ENCODE results near the gene FAM174C. TPM values are rescaled to one million over a fixed set of nuclear protein-coding genes. Genes with fewer than 3 reads are reported as not detected.
A peak's percentile ranks its signal among the peaks of the same experiment; 100 is the strongest.

The FAM174C gene
- total RNA-seq, 4 donors from 2014 or later = 44.3 to 72.5 (median 58.2) TPM

- WGBS = no CpG with 5 or more reads among the region's 12 CpGs
- peaks cover 6% of the 10 kb centered on the region for H3K36me3 ChIP-seq
- DNase-seq (ENCODE audit: low spot score in 2 of 2) = no peak
- TF ChIP-seq EP300 (IDR thresholded peaks at IDR 0.05) = no peak
- no peak for TF ChIP-seq POLR2A (IDR thresholded peaks at IDR 0.05)
- no peak overlapping the region for H3K4me3 ChIP-seq
- no peak overlapping the region for H3K27ac ChIP-seq
- peaks cover 60% of the 10 kb centered on the region for H3K27me3 ChIP-seq
- H3K9me3 ChIP-seq = no peaks in the 10 kb centered on the region
- peaks cover 8% of the 10 kb centered on the region for H3K4me1 ChIP-seq
Measured at GRCh38 chr19:1283917-1284292, 8.6 kb downstream of the FAM174C start.

DNA sequence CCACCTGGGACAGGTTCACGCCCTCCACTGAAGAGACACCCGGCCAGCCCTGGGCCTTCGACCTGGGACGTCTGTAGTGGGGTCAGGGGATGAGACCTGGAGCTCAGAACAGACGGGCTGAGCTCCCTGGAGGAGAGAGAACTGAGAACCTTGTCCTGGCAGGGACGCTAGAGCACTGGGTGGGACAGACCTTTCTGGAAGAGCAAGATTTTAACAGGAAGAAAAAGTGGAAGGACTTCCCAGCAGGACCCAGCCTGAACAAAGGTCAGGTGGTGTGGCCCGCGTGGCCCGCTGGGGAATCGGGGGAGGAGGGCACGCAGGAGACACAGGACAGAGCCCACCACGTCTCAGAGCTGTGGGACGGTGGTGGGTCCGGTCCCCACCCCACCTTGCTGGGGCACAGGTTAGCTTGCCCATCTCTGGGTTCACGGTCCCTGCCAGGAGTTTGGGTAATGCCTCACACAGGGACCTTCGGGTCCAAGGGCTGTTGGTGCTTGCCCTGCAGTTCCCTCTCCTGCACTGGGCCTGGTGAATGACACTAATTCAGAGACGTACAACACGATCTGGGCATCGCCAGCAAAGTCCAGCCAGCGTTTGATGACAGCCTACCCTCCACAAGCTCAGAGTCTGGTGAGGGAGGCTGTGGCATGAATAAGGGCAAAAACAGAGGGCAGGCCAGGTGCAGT, 9.1 kb downstream of the FAM174C start:
- Histone ChIP-seq H3K4me1 (peaks cover 8% of the 10 kb centered on the region), H3K36me3 (peaks cover 1% of the 10 kb centered on the region), H3K4me3 (no peak overlapping the region), H3K27me3 (peaks cover 65% of the 10 kb centered on the region), H3K9me3 (no peaks in the 10 kb centered on the region), H3K27ac (no peak overlapping the region)
- WGBS = 48% methylated on average over 9 of the region's 20 CpGs
- peak in 1 of 2 donors; percentile 51 for DNase-seq (ENCODE audit: low spot score in 2 of 2)
- TF ChIP-seq POLR2AphosphoS5 (IDR thresholded peaks at IDR 0.05) = no peak
- TF ChIP-seq EP300 (IDR thresholded peaks at IDR 0.05) = no peak
- TF ChIP-seq, protein P1, sequence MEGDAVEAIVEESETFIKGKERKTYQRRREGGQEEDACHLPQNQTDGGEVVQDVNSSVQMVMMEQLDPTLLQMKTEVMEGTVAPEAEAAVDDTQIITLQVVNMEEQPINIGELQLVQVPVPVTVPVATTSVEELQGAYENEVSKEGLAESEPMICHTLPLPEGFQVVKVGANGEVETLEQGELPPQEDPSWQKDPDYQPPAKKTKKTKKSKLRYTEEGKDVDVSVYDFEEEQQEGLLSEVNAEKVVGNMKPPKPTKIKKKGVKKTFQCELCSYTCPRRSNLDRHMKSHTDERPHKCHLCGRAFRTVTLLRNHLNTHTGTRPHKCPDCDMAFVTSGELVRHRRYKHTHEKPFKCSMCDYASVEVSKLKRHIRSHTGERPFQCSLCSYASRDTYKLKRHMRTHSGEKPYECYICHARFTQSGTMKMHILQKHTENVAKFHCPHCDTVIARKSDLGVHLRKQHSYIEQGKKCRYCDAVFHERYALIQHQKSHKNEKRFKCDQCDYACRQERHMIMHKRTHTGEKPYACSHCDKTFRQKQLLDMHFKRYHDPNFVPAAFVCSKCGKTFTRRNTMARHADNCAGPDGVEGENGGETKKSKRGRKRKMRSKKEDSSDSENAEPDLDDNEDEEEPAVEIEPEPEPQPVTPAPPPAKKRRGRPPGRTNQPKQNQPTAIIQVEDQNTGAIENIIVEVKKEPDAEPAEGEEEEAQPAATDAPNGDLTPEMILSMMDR (IDR thresholded peaks at IDR 0.05) = no peak
- no peak for TF ChIP-seq POLR2A (IDR thresholded peaks at IDR 0.05)

GRCh38 chr19:1284979-1285736, 9.8 kb downstream of the FAM174C start:
- H3K36me3 ChIP-seq = no peaks in the 10 kb centered on the region
- TF ChIP-seq EP300 (IDR thresholded peaks at IDR 0.05) (no peak), POLR2AphosphoS5 (IDR thresholded peaks at IDR 0.05) (no peak), POLR2A (IDR thresholded peaks at IDR 0.05) (no peak)
- TF ChIP-seq, protein P1 (IDR thresholded peaks at IDR 0.05) = no peak
- no peak overlapping the region for H3K4me3 ChIP-seq
- 61% methylated on average over 8 of the region's 51 CpGs for WGBS
- peak in 1 of 2 donors; percentile 64 for DNase-seq (ENCODE audit: low spot score in 2 of 2)
- peaks cover 8% of the 10 kb centered on the region for H3K4me1 ChIP-seq
- H3K9me3 ChIP-seq = no peaks in the 10 kb centered on the region
- H3K27me3 ChIP-seq = peaks cover 73% of the 10 kb centered on the region
- H3K27ac ChIP-seq = no peak overlapping the region

DNA sequence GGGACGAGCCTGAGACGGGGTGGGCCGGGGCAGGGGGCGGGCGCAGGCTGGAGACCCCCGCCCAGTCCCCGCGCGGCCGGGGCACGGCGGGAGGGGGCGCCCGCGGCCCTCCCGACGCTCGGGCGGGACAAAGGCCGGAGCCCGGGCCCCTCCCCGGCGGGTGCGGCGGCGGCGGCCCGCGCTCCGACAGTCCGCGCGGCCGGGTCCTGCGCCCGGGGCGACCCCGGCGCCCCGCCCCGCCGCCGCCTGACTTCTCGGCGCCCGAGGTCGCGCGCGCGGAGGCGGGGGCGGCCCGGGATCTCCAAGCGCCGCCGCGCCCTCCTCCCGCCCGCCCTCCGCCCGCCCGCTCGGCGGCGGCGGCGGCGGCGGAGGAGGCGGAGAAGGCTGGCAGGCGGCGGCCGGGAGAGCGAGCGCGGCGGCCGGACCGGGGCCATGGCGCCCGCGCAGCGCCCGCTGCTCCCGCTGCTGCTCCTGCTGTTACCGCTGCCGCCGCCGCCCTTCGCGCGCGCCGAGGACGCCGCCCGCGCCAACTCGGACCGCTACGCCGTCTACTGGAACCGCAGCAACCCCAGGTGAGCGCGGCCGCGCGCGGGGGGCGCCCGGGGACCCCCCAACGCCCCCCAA, 10.5 kb downstream of the FAM174C start, which contains the start of gene EFNA2:
TSS of gene EFNA2 (plus strand) at position 137 of the 624 bp plus-strand sequence. CDS start at position 433, 296 bp downstream.
- no peak within 1 kb of the TSS for H3K27ac ChIP-seq
- H3K4me1 ChIP-seq = peaks cover 8% of the 10 kb centered on the region
- H3K36me3 ChIP-seq = no peaks in the 10 kb centered on the region
- H3K27me3 ChIP-seq = peaks cover 80% of the 10 kb centered on the region
- no peak for DNase-seq (ENCODE audit: low spot score in 2 of 2)
- H3K4me3 ChIP-seq = peak within 1 kb of the TSS; percentile 39
- H3K9me3 ChIP-seq = no peaks in the 10 kb centered on the region
- TF ChIP-seq, protein P1 (IDR thresholded peaks at IDR 0.05) = no peak
- TF ChIP-seq POLR2AphosphoS5 (IDR thresholded peaks at IDR 0.05) = no peak
- no peak for TF ChIP-seq POLR2A (IDR thresholded peaks at IDR 0.05)
- no peak for TF ChIP-seq EP300 (IDR thresholded peaks at IDR 0.05)
- no CpG with 5 or more reads among the region's 113 CpGs for WGBS

DNA sequence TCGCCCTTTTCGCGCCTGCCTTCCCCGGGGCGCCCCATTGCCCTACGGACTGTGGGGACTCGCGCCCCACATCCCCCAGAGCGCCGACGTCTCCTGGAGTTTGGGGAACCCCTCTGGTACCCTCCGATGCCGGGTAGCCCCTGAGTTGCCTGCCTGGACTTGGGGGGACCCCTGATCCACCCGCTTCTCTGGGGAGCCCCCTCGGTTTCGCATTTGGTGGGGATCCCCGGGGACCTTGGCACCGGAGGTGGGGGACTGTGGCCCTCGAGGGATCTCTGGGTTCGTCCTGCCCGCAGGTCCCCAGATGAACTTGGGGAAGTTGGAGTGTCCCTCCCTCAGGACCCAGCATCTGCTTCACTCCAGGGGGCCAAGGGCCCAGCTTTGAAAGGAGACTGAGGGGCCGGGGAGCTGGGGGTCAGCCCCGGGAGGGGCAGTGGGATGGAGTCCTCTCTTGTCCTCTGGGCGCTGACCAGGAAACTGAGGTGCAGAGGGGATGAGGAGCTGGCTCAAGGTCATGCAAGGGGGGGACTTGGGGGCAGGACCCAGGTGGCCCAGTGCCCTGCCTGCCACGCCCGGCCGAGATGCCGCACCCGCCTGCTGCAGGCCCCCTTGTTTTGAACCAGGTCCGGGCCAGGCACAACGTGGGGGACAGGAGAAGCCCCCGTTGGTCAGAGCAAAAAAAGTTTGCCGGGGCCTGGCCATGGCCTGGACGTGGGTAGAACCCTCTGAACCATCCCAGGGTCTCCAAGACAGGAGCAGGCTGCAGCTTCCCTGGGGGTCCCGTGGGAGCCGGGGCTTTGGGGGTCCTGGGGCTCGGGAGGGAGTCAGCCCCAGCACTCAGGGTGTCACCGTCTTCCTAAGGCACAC, 11.4 kb downstream of the FAM174C start:
- Histone ChIP-seq H3K27ac (no peak overlapping the region), H3K36me3 (no peaks in the 10 kb centered on the region), H3K4me3 (peak overlapping the region; percentile 39), H3K9me3 (no peaks in the 10 kb centered on the region), H3K4me1 (peaks cover 8% of the 10 kb centered on the region), H3K27me3 (peaks cover 88% of the 10 kb centered on the region)
- DNase-seq (ENCODE audit: low spot score in 2 of 2) = no peak
- TF ChIP-seq EP300 (IDR thresholded peaks at IDR 0.05) = no peak
- TF ChIP-seq POLR2AphosphoS5 (IDR thresholded peaks at IDR 0.05) = no peak
- TF ChIP-seq POLR2A (IDR thresholded peaks at IDR 0.05) = no peak
- TF ChIP-seq, protein P1 (IDR thresholded peaks at IDR 0.05) = no peak
- 38% methylated on average over 10 of the region's 38 CpGs for WGBS

All from suprapubic skin (tissue), 4 donors.